WTC11 (cell line): ENCODE data around the gene NLRP5. TPM values are rescaled to one million over a fixed set of nuclear protein-coding genes. Genes with fewer than 3 reads are reported as not detected.

Source experiments
- ATAC-seq: fragments of 200-7000 bp; cut with Tn5 transposase; 2 replicates; pipeline ENCODE4 v1.10.0; 2021; ENCODE audit warnings: mild to moderate bottlenecking, moderate library complexity
- CTCF ChIA-PET: fragments of 300-600 bp; sonication (Branson Sonifier 250); formaldehyde crosslinking; loops from one replicate; lab custom pipeline; 2021; ENCODE audit warnings: antibody characterized with exemption; lab: Charles Lee
- POLR2A ChIA-PET: fragments of 350-600 bp; sonication (Branson Sonifier 250); formaldehyde crosslinking; loops from one replicate; lab custom pipeline; 2021; ENCODE audit warnings: antibody characterized with exemption; lab: Charles Lee
- DNase-seq: peaks from one replicate; pipeline ENCODE4 v3.0.0; 2021; ENCODE audit warnings: low spot score
- H3K27ac Mint-ChIP-seq: 2 replicates; pipeline ENCODE4 v1.8.0; 2021; ENCODE audit warnings: mixed read lengths
- H3K27me3 Mint-ChIP-seq: 2 replicates; pipeline ENCODE4 v1.8.0; 2021; ENCODE audit warnings: low read depth, mild to moderate bottlenecking, moderate library complexity, mixed read lengths
- H3K36me3 Mint-ChIP-seq: 2 replicates; pipeline ENCODE4 v1.8.0; 2021; ENCODE audit warnings: mixed read lengths
- H3K4me1 Mint-ChIP-seq: 2 replicates; pipeline ENCODE4 v1.8.0; 2022; ENCODE audit warnings: mixed read lengths
- H3K4me3 Mint-ChIP-seq: 2 replicates; pipeline ENCODE4 v1.8.0; 2021; ENCODE audit warnings: mild to moderate bottlenecking, moderate library complexity, mixed read lengths
- H3K9me3 Mint-ChIP-seq: 2 replicates; pipeline ENCODE4 v1.8.0; 2021; ENCODE audit warnings: mixed read lengths
- CDX4 ChIP-seq: fragments of 250-450 bp; sonication (Bioruptor Pico); IDR thresholded peaks from 2 replicates; pipeline ENCODE4 v1.9.0; 2021; ENCODE audit warnings: moderate library complexity, mild to moderate bottlenecking, inconsistent platforms, borderline replicate concordance
- CREM ChIP-seq: sonication (generic); formaldehyde crosslinking; IDR thresholded peaks from 2 replicates; pipeline ENCODE4 v1.8.1; 2022; ENCODE audit warnings: mild to moderate bottlenecking, missing genetic modification reagents, moderate library complexity
- EMX1 ChIP-seq: fragments of 250-450 bp; sonication (Bioruptor Pico); IDR thresholded peaks from 2 replicates; pipeline ENCODE4 v1.8.0; 2021; ENCODE audit warnings: mild to moderate bottlenecking
- GABPB1 ChIP-seq: sonication (generic); formaldehyde crosslinking; IDR thresholded peaks from 2 replicates; pipeline ENCODE4 v1.8.1; 2023; ENCODE audit warnings: mild to moderate bottlenecking, missing genetic modification reagents
- JAZF1 ChIP-seq: fragments of 250-450 bp; sonication (Bioruptor Pico); IDR thresholded peaks from 2 replicates; pipeline ENCODE4 v1.9.0; 2021; ENCODE audit warnings: moderate library complexity, mild to moderate bottlenecking, inconsistent platforms
- MYBL2 ChIP-seq: sonication (generic); formaldehyde crosslinking; IDR thresholded peaks from 2 replicates; pipeline ENCODE4 v1.8.1; 2023; ENCODE audit warnings: mild to moderate bottlenecking, moderate library complexity, missing genetic modification reagents
- SMAD3 ChIP-seq: sonication (generic); formaldehyde crosslinking; IDR thresholded peaks from 2 replicates; pipeline ENCODE4 v1.8.0; 2022; ENCODE audit warnings: missing genetic modification reagents, mild to moderate bottlenecking, borderline replicate concordance
- SMAD4 ChIP-seq: sonication (generic); formaldehyde crosslinking; IDR thresholded peaks from 2 replicates; pipeline ENCODE4 v1.8.0; 2022; ENCODE audit warnings: mild to moderate bottlenecking, missing genetic modification reagents
- TP53 ChIP-seq: sonication (generic); formaldehyde crosslinking; IDR thresholded peaks from 2 replicates; pipeline ENCODE4 v1.8.1; 2023; ENCODE audit warnings: mild to moderate bottlenecking, missing genetic modification reagents
- USF1 ChIP-seq: sonication (generic); formaldehyde crosslinking; IDR thresholded peaks from 2 replicates; pipeline ENCODE4 v1.8.0; 2022; ENCODE audit warnings: mild to moderate bottlenecking, missing genetic modification reagents
- ZMAT4 ChIP-seq: fragments of 250-450 bp; sonication (Bioruptor Pico); IDR thresholded peaks from 2 replicates; pipeline ENCODE4 v1.9.0; 2021; ENCODE audit warnings: mild to moderate bottlenecking
- ZNF396 ChIP-seq: fragments of 250-450 bp; sonication (Bioruptor Pico); IDR thresholded peaks from 2 replicates; pipeline ENCODE4 v1.8.0; 2021; ENCODE audit warnings: mild to moderate bottlenecking, moderate library complexity, borderline replicate concordance
- ZSCAN18 ChIP-seq: fragments of 250-450 bp; sonication (Bioruptor Pico); IDR thresholded peaks from 2 replicates; pipeline ENCODE4 v2.1.2; 2022; ENCODE audit warnings: mild to moderate bottlenecking, moderate library complexity
- total RNA-seq: library from RNA; stranded (reverse); gene quantifications from 3 replicates; pipeline ENCODE4 v1.2.3, GENCODE V29; 2021
- TF ChIP-seq, protein P1 (sequence below): sonication (generic); formaldehyde crosslinking; IDR thresholded peaks from 2 replicates; pipeline ENCODE4 v1.8.1; 2022; ENCODE audit warnings: mild to moderate bottlenecking, moderate library complexity, missing genetic modification reagents
- TF ChIP-seq, protein P2 (sequence below): sonication (generic); formaldehyde crosslinking; IDR thresholded peaks from 2 replicates; pipeline ENCODE4 v1.8.0; 2022; ENCODE audit warnings: mild to moderate bottlenecking, missing genetic modification reagents
- TF ChIP-seq, protein P3 (sequence below): sonication (generic); formaldehyde crosslinking; IDR thresholded peaks from 2 replicates; pipeline ENCODE4 v1.8.0; 2023; ENCODE audit warnings: mild to moderate bottlenecking, missing genetic modification reagents
- TF ChIP-seq, protein P4 (sequence below): sonication (generic); formaldehyde crosslinking; IDR thresholded peaks from 2 replicates; pipeline ENCODE4 v1.8.1; 2022; ENCODE audit warnings: mild to moderate bottlenecking, missing genetic modification reagents, moderate library complexity, borderline replicate concordance
- TF ChIP-seq, protein P5 (sequence below): sonication (generic); formaldehyde crosslinking; IDR thresholded peaks from 2 replicates; pipeline ENCODE4 v1.8.1; 2023; ENCODE audit warnings: mild to moderate bottlenecking, missing genetic modification reagents, moderate library complexity
- TF ChIP-seq, protein P6 (sequence below): sonication (generic); formaldehyde crosslinking; IDR thresholded peaks from 2 replicates; pipeline ENCODE4 v1.8.1; 2023; ENCODE audit warnings: mild to moderate bottlenecking, moderate library complexity, missing genetic modification reagents

Gene NLRP5
- total RNA-seq, 1 experiment from 2014 or later, result not detected

- no peak for TF ChIP-seq JAZF1 (CRISPR knock-in tag)
- TF ChIP-seq, protein P1, sequence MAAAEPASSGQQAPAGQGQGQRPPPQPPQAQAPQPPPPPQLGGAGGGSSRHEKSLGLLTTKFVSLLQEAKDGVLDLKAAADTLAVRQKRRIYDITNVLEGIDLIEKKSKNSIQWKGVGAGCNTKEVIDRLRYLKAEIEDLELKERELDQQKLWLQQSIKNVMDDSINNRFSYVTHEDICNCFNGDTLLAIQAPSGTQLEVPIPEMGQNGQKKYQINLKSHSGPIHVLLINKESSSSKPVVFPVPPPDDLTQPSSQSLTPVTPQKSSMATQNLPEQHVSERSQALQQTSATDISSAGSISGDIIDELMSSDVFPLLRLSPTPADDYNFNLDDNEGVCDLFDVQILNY (CRISPR knock-in tag), result no peak
- TF ChIP-seq, protein P2, sequence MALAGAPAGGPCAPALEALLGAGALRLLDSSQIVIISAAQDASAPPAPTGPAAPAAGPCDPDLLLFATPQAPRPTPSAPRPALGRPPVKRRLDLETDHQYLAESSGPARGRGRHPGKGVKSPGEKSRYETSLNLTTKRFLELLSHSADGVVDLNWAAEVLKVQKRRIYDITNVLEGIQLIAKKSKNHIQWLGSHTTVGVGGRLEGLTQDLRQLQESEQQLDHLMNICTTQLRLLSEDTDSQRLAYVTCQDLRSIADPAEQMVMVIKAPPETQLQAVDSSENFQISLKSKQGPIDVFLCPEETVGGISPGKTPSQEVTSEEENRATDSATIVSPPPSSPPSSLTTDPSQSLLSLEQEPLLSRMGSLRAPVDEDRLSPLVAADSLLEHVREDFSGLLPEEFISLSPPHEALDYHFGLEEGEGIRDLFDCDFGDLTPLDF, result no peak
- no peak for TF ChIP-seq SMAD3 (CRISPR knock-in tag)
- no peak for TF ChIP-seq ZNF396 (CRISPR knock-in tag)
- no peak for TF ChIP-seq ZSCAN18 (CRISPR knock-in tag)
- TF ChIP-seq, protein P3, sequence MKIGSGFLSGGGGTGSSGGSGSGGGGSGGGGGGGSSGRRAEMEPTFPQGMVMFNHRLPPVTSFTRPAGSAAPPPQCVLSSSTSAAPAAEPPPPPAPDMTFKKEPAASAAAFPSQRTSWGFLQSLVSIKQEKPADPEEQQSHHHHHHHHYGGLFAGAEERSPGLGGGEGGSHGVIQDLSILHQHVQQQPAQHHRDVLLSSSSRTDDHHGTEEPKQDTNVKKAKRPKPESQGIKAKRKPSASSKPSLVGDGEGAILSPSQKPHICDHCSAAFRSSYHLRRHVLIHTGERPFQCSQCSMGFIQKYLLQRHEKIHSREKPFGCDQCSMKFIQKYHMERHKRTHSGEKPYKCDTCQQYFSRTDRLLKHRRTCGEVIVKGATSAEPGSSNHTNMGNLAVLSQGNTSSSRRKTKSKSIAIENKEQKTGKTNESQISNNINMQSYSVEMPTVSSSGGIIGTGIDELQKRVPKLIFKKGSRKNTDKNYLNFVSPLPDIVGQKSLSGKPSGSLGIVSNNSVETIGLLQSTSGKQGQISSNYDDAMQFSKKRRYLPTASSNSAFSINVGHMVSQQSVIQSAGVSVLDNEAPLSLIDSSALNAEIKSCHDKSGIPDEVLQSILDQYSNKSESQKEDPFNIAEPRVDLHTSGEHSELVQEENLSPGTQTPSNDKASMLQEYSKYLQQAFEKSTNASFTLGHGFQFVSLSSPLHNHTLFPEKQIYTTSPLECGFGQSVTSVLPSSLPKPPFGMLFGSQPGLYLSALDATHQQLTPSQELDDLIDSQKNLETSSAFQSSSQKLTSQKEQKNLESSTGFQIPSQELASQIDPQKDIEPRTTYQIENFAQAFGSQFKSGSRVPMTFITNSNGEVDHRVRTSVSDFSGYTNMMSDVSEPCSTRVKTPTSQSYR (CRISPR knock-in tag), result no peak
- no peak for TF ChIP-seq TP53 (CRISPR knock-in tag)
- no peak for TF ChIP-seq CREM (CRISPR knock-in tag)
- TF ChIP-seq GABPB1 (CRISPR knock-in tag), result no peak
Observed at GRCh38 chr19:56107626-56108351, 121.2 kb downstream of the NLRP5 start (continued).

GRCh38 chr19:56108447-56109195 lies 122.0 kb downstream of the NLRP5 start:
- Mint-ChIP-seq H3K27ac (peak overlapping the region; percentile 78), H3K9me3 (no peaks in the 10 kb centered on the region), H3K36me3 (no peaks in the 10 kb centered on the region), H3K4me1 (peaks cover 68% of the 10 kb centered on the region), H3K27me3 (no peaks in the 10 kb centered on the region), H3K4me3 (peak overlapping the region; percentile 14; the same call in 1 of the 2 replicates)
- DNase-seq (no peak), ATAC-seq (no peak)
- ChIA-PET CTCF (interaction anchor here (1.2 to 3.1 kb wide), 8 partner anchors 28 to 201 kb away, joined by 3 to 16 read pairs (median 6); partner anchors contain the start of gene ZNF444), POLR2A (interaction anchor here (1.1 kb wide), 1 partner anchor 12 kb away, joined by 4 read pairs; the partner anchor contains the start of gene ZNF787)
- TF ChIP-seq MYBL2 (CRISPR knock-in tag) (no peak), ZMAT4 (CRISPR knock-in tag) (no peak), USF1 (CRISPR knock-in tag) (no peak), SMAD4 (no peak), EMX1 (CRISPR knock-in tag) (no peak), CDX4 (CRISPR knock-in tag) (no peak)
- TF ChIP-seq, protein P4, sequence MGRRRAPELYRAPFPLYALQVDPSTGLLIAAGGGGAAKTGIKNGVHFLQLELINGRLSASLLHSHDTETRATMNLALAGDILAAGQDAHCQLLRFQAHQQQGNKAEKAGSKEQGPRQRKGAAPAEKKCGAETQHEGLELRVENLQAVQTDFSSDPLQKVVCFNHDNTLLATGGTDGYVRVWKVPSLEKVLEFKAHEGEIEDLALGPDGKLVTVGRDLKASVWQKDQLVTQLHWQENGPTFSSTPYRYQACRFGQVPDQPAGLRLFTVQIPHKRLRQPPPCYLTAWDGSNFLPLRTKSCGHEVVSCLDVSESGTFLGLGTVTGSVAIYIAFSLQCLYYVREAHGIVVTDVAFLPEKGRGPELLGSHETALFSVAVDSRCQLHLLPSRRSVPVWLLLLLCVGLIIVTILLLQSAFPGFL (CRISPR knock-in tag), result no peak
- TF ChIP-seq, protein P5, sequence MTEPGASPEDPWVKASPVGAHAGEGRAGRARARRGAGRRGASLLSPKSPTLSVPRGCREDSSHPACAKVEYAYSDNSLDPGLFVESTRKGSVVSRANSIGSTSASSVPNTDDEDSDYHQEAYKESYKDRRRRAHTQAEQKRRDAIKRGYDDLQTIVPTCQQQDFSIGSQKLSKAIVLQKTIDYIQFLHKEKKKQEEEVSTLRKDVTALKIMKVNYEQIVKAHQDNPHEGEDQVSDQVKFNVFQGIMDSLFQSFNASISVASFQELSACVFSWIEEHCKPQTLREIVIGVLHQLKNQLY (CRISPR knock-in tag), result no peak
- TF ChIP-seq, protein P6, sequence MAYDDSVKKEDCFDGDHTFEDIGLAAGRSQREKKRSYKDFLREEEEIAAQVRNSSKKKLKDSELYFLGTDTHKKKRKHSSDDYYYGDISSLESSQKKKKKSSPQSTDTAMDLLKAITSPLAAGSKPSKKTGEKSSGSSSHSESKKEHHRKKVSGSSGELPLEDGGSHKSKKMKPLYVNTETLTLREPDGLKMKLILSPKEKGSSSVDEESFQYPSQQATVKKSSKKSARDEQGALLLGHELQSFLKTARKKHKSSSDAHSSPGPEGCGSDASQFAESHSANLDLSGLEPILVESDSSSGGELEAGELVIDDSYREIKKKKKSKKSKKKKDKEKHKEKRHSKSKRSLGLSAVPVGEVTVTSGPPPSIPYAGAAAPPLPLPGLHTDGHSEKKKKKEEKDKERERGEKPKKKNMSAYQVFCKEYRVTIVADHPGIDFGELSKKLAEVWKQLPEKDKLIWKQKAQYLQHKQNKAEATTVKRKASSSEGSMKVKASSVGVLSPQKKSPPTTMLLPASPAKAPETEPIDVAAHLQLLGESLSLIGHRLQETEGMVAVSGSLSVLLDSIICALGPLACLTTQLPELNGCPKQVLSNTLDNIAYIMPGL (CRISPR knock-in tag), result no peak
